SK-N-SH (cell line): ENCODE measurements around the gene SEC24B.

ENCODE experiments used
- CTCF ChIP-seq: fragments of 200-600 bp; sonication (generic); IDR thresholded peaks from 2 replicates; pipeline ENCODE4 v1.6.1; 2017; ENCODE audit warnings: antibody characterized with exemption, mild to moderate bottlenecking, moderate library complexity
- EP300 ChIP-seq, 2 experiments: IDR thresholded peaks; 2 replicates each; pipeline versions ENCODE4 v1.4.0 to v1.6.1; 2012; ENCODE audit warnings: borderline replicate concordance in 1 of 2, low read depth in 1 of 2, low read length in 1 of 2
- FOSL2 ChIP-seq: IDR thresholded peaks from 2 replicates; pipeline ENCODE4 v1.4.0; 2012; ENCODE audit warnings: low read depth, mild to moderate bottlenecking, moderate library complexity, borderline replicate concordance
- FOXM1 ChIP-seq: IDR thresholded peaks from 2 replicates; pipeline ENCODE4 v1.4.0; 2012; ENCODE audit warnings: low read depth, mild to moderate bottlenecking
- GATA2 ChIP-seq: sonication (generic); formaldehyde crosslinking; IDR thresholded peaks from 2 replicates; pipeline ENCODE4 v1.5.0; 2020; ENCODE audit warnings: mild to moderate bottlenecking, missing genetic modification reagents
- NFIC ChIP-seq: IDR thresholded peaks from 2 replicates; pipeline ENCODE4 v1.4.0; 2012; ENCODE audit warnings: borderline replicate concordance
- POLR2AphosphoS5 ChIP-seq: IDR thresholded peaks from 2 replicates; pipeline ENCODE4 v1.6.1; 2012; ENCODE audit warnings: low read depth, low read length
- SMC3 ChIP-seq: IDR thresholded peaks from 2 replicates; pipeline ENCODE4 v1.6.1; 2012; ENCODE audit warnings: low read depth, low read length, improper control_type of control experiment
- TAF1 ChIP-seq: IDR thresholded peaks from 2 replicates; pipeline ENCODE4 v1.6.1; 2012; ENCODE audit warnings: low read depth, mild to moderate bottlenecking, low read length, moderate library complexity, borderline replicate concordance
- TF ChIP-seq, protein P1 (sequence below): IDR thresholded peaks from 2 replicates; pipeline ENCODE4 v1.4.0; 2012; ENCODE audit warnings: low read depth, borderline replicate concordance

DNA sequence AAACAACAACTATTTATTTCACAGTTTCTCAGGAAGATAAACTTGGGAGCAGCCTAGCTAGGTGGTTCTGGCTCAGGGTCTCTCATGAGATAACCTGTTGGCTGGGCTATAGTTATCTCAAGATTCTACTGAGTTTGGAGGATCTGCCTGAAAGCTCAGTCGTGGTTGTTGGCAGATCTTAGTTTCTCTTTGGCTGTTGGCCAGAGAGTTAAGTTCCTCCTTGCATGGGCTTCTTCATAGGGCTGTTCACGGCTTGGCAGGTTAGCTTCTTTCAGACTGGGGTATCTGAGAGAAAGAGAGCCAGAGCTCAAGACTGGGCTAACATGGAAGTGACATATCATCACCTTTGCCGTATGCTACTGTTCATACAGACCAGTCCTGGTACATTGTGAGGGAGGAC is 28.7 kb downstream of the SEC24B start:
- TF ChIP-seq EP300 (IDR thresholded peaks at IDR 0.05; ENCODE audit: borderline replicate concordance in 1 of 2, low read depth in 1 of 2, low read length in 1 of 2) (no peak), FOXM1 (no peak), CTCF (no peak), POLR2AphosphoS5 (no peak), TAF1 (no peak), FOSL2 (no peak), SMC3 (no peak), NFIC (no peak), GATA2 (CRISPR knock-in tag) (no peak)
- TF ChIP-seq, protein P1, sequence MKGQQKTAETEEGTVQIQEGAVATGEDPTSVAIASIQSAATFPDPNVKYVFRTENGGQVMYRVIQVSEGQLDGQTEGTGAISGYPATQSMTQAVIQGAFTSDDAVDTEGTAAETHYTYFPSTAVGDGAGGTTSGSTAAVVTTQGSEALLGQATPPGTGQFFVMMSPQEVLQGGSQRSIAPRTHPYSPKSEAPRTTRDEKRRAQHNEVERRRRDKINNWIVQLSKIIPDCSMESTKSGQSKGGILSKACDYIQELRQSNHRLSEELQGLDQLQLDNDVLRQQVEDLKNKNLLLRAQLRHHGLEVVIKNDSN, result no peak
